ENCODE data around the gene TPPP. TPM values are rescaled to one million over a fixed set of nuclear protein-coding genes. Genes with fewer than 3 reads are reported as not detected.

TPPP gene
- total RNA-seq, 1 experiment from 2014 or later = 1.8 TPM

- CTCF ChIA-PET = no interaction called here
- Mint-ChIP-seq H3K27me3 (ENCODE audit: low read depth) (no peaks in the 10 kb centered on the region), H3K9me3 (no peaks in the 10 kb centered on the region), H3K36me3 (peaks cover 8% of the 10 kb centered on the region), H3K4me1 (no peaks in the 10 kb centered on the region), H3K4me3 (no peak overlapping the region), H3K27ac (no peak overlapping the region)
- no peak for DNase-seq (ENCODE audit: low spot score)
- POLR2A ChIA-PET = no interaction called here
- no peak for ATAC-seq
- TF ChIP-seq NR3C1 (CRISPR knock-in tag; conservative IDR thresholded peaks at IDR 0.05; ENCODE audit: low read depth) = no peak
- no peak for TF ChIP-seq SMAD4 (CRISPR knock-in tag; IDR thresholded peaks at IDR 0.05)
- TF ChIP-seq CREB1 (CRISPR knock-in tag; IDR thresholded peaks at IDR 0.05) = no peak
- TF ChIP-seq IRF2 (CRISPR knock-in tag; IDR thresholded peaks at IDR 0.05; ENCODE audit: borderline replicate concordance, low read depth) = no peak
- no peak for TF ChIP-seq ZSCAN18 (CRISPR knock-in tag; IDR thresholded peaks at IDR 0.05)
- TF ChIP-seq TEAD4 (CRISPR knock-in tag; IDR thresholded peaks at IDR 0.05) = no peak
- no peak for TF ChIP-seq ZNF138 (CRISPR knock-in tag; conservative IDR thresholded peaks at IDR 0.05)
- no peak for TF ChIP-seq E2F4 (CRISPR knock-in tag; IDR thresholded peaks at IDR 0.05; ENCODE audit: borderline replicate concordance, low read depth)
- TF ChIP-seq ATF2 (CRISPR knock-in tag; IDR thresholded peaks at IDR 0.05; ENCODE audit: borderline replicate concordance, low read depth) = no peak
These were observed 26.2 kb downstream of the TPPP start for GRCh38 chr5:666816-667498.

- Mint-ChIP-seq H3K36me3 (peaks cover 13% of the 10 kb centered on the region), H3K4me1 (no peaks in the 10 kb centered on the region), H3K9me3 (no peaks in the 10 kb centered on the region), H3K4me3 (no peak overlapping the region), H3K27me3 (ENCODE audit: low read depth) (no peaks in the 10 kb centered on the region), H3K27ac (no peak overlapping the region)
- DNase-seq (ENCODE audit: low spot score) = no peak
- ChIA-PET CTCF (no interaction called here), POLR2A (no interaction called here)
- TF ChIP-seq RORB (CRISPR knock-in tag; IDR thresholded peaks at IDR 0.05) = no peak
- no peak for TF ChIP-seq TCF7 (CRISPR knock-in tag; IDR thresholded peaks at IDR 0.05; ENCODE audit: low read depth)
- no peak for TF ChIP-seq RELA (CRISPR knock-in tag; IDR thresholded peaks at IDR 0.05; ENCODE audit: borderline replicate concordance)
- ATAC-seq = no peak
These were observed 27.0 kb downstream of the TPPP start for GRCh38 chr5:665956-666711.

- POLR2A ChIA-PET = no interaction called here
- CTCF ChIA-PET = no interaction called here
- no peak overlapping the region for H3K27ac Mint-ChIP-seq
- no peaks in the 10 kb centered on the region for H3K27me3 Mint-ChIP-seq (ENCODE audit: low read depth)
- DNase-seq (ENCODE audit: low spot score) = peak; percentile 68
- no peaks in the 10 kb centered on the region for H3K9me3 Mint-ChIP-seq
- no peak overlapping the region for H3K4me3 Mint-ChIP-seq
- H3K36me3 Mint-ChIP-seq = peaks cover 15% of the 10 kb centered on the region
- TF ChIP-seq FOXP1 (CRISPR knock-in tag; IDR thresholded peaks at IDR 0.05; ENCODE audit: borderline replicate concordance) (no peak), KAT7 (CRISPR knock-in tag; IDR thresholded peaks at IDR 0.05; ENCODE audit: borderline replicate concordance) (no peak)
- no peaks in the 10 kb centered on the region for H3K4me1 Mint-ChIP-seq
- peak; percentile 59 for ATAC-seq
These were observed 27.6 kb downstream of the TPPP start for GRCh38 chr5:665541-665955.

- Mint-ChIP-seq H3K4me3 (no peak overlapping the region), H3K4me1 (no peaks in the 10 kb centered on the region), H3K36me3 (peaks cover 20% of the 10 kb centered on the region), H3K27me3 (ENCODE audit: low read depth) (no peaks in the 10 kb centered on the region), H3K27ac (no peak overlapping the region), H3K9me3 (no peaks in the 10 kb centered on the region)
- ChIA-PET POLR2A (no interaction called here), CTCF (interaction anchor here (1.0 kb wide), 1 partner anchor 238 kb away, joined by 3 read pairs; no protein-coding TSS in a partner anchor)
- TF ChIP-seq CBFB (CRISPR knock-in tag; IDR thresholded peaks at IDR 0.05; ENCODE audit: low read depth) (no peak), ATF6 (CRISPR knock-in tag; IDR thresholded peaks at IDR 0.05) (no peak), HMGA2 (CRISPR knock-in tag; IDR thresholded peaks at IDR 0.05) (no peak), ESRRA (CRISPR knock-in tag; IDR thresholded peaks at IDR 0.05; ENCODE audit: borderline replicate concordance) (no peak), E2F5 (CRISPR knock-in tag; IDR thresholded peaks at IDR 0.05) (no peak), SP1 (CRISPR knock-in tag; conservative IDR thresholded peaks at IDR 0.05) (no peak)
- ATAC-seq = no peak
- DNase-seq (ENCODE audit: low spot score) = no peak
These were observed 28.2 kb downstream of the TPPP start for GRCh38 chr5:664994-665360.
